Smooth muscle cell (in vitro differentiated cells): ENCODE results near the gene PPM1D. TPM values are rescaled to one million over a fixed set of nuclear protein-coding genes. Genes with fewer than 3 reads are reported as not detected.
A peak's percentile ranks its signal among the peaks of the same experiment; 100 is the strongest.
"Not testable (repeated sequence)": the region's sequence is repeated elsewhere in the genome, so short reads cannot be mapped to it uniquely, and the experiment has no call there.

ENCODE experiments used
- DNase-seq: peaks from one replicate; lab custom pipeline; 2025; ENCODE audit not compliant: unreplicated experiment; lab: John Stamatoyannopoulos, UW
- H2AFZ ChIP-seq: fragments of 200-600 bp; sonication (generic); 2 replicates; pipeline ENCODE4 v1.6.0; 2016; ENCODE audit warnings: antibody characterized with exemption, low read depth, mild to moderate bottlenecking
- H3F3A ChIP-seq: fragments of 200-600 bp; sonication (generic); 2 replicates; pipeline ENCODE4 v1.6.0; 2017; ENCODE audit warnings: antibody characterized with exemption, low read depth
- H3K27ac ChIP-seq: fragments of 200-600 bp; sonication (generic); 2 replicates; pipeline ENCODE4 v1.5.1; 2016; ENCODE audit warnings: low read depth, mild to moderate bottlenecking
- H3K27me3 ChIP-seq: fragments of 200-600 bp; sonication (generic); 2 replicates; pipeline ENCODE4 v1.6.1; 2016; ENCODE audit warnings: low read depth, mild to moderate bottlenecking
- H3K36me3 ChIP-seq: fragments of 200-600 bp; sonication (generic); 2 replicates; pipeline ENCODE4 v1.5.1; 2016; ENCODE audit warnings: low read depth
- H3K4me1 ChIP-seq: fragments of 200-600 bp; sonication (generic); 2 replicates; pipeline ENCODE4 v1.5.1; 2016; ENCODE audit warnings: low read depth
- H3K4me2 ChIP-seq: fragments of 200-600 bp; sonication (generic); 2 replicates; pipeline ENCODE4 v1.6.0; 2016; ENCODE audit warnings: mild to moderate bottlenecking
- H3K4me3 ChIP-seq: fragments of 200-600 bp; sonication (generic); 2 replicates; pipeline ENCODE4 v1.5.1; 2016; ENCODE audit warnings: mild to moderate bottlenecking
- H3K79me2 ChIP-seq: fragments of 200-600 bp; sonication (generic); 2 replicates; pipeline ENCODE4 v1.6.0; 2016; ENCODE audit warnings: low read depth, mild to moderate bottlenecking
- H3K9ac ChIP-seq: fragments of 200-600 bp; sonication (generic); 2 replicates; pipeline ENCODE4 v1.6.0; 2016; ENCODE audit warnings: low read depth
- H3K9me3 ChIP-seq: fragments of 200-600 bp; sonication (generic); replicated peaks from 2 replicates; pipeline ENCODE4 v1.5.1; 2016; ENCODE audit warnings: low read depth
- H4K20me1 ChIP-seq: fragments of 200-600 bp; sonication (generic); 2 replicates; pipeline ENCODE4 v1.6.0; 2016; ENCODE audit warnings: low read depth
- CTCF ChIP-seq: fragments of 200-600 bp; sonication (generic); IDR thresholded peaks from 2 replicates; pipeline ENCODE4 v1.5.1; 2017; ENCODE audit warnings: borderline replicate concordance, mild to moderate bottlenecking, antibody characterized with exemption; ENCODE audit not compliant: insufficient read depth, poor library complexity, severe bottlenecking
- WGBS: methylation state at CpG from one replicate; pipeline ENCODE4 v1.1.7; 2016; ENCODE audit warnings: low lambda C conversion rate; 5-methylcytosine and 5-hydroxymethylcytosine counted together
- polyA plus RNA-seq: library from polyadenylated mRNA; unstranded; fragments of >200 nt; fragmentation: Nextera tagmentation; extraction: Ambion mirVana; gene quantifications from 2 replicates; pipeline ENCODE4 v1.2.1, GENCODE V29; 2016
- total RNA-seq: library from RNA; depleted of rRNA; stranded (reverse); fragments of >200 nt; gene quantifications from 2 replicates; pipeline ENCODE4 v1.2.3, GENCODE V29; 2014

The PPM1D gene
- total and polyA plus RNA-seq, 2 experiments from 2014 or later = 10.0 to 12.9 TPM

DNA sequence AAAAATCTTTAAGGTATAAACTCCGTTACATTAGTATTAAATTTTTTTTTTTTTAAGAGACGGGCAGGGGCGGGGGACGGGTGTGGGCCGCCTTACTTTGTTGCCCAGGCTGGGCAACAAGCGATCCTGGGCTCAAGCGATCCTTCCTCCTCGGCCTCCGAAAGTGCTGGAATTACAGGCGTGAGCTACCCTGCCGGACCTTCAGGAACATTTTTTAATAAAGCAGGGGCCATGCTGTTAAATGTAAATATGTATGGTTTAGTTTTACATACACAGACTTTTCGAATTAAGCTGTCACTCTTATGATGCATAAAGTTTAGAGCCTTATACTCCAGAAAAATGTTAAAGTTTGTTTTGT lies 2.4 kb downstream of the PPM1D start:
- H3K9me3 ChIP-seq = no peaks in the 10 kb centered on the region
- no peaks in the 10 kb centered on the region for H3K27me3 ChIP-seq
- H3K4me1 ChIP-seq = peaks cover 6% of the 10 kb centered on the region
- H3K36me3 ChIP-seq = no peaks in the 10 kb centered on the region
- 5% methylated on average over 12 of the region's 12 CpGs for WGBS
- peaks cover 70% of the 10 kb centered on the region for H3K79me2 ChIP-seq
- peak overlapping the region; percentile 89 for H3K4me2 ChIP-seq
- no peaks in the 10 kb centered on the region for H3F3A ChIP-seq
- peak overlapping the region; percentile 67 for H3K4me3 ChIP-seq
- peak overlapping the region; percentile 2 for H3K27ac ChIP-seq
- TF ChIP-seq CTCF = no peak
- DNase-seq = no peak
- H2AFZ ChIP-seq = no peak overlapping the region
- H3K9ac ChIP-seq = peak overlapping the region; percentile 3
- H4K20me1 ChIP-seq = peaks cover 66% of the 10 kb centered on the region

- no peak for DNase-seq
- Histone ChIP-seq H3K9me3 (no peaks in the 10 kb centered on the region), H4K20me1 (peaks cover 71% of the 10 kb centered on the region), H3K79me2 (peaks cover 76% of the 10 kb centered on the region), H3K4me1 (peaks cover 6% of the 10 kb centered on the region), H3K4me3 (peak overlapping the region; percentile 67), H3K36me3 (no peaks in the 10 kb centered on the region), H3K27ac (no peak overlapping the region), H3K9ac (no peak overlapping the region), H2AFZ (no peak overlapping the region), H3K27me3 (no peaks in the 10 kb centered on the region), H3F3A (no peaks in the 10 kb centered on the region), H3K4me2 (peak overlapping the region; percentile 89)
- 11% methylated on average over 1 of the region's 1 CpG for WGBS
- no peak for TF ChIP-seq CTCF
Measured at GRCh38 chr17:60602871-60603270, 2.9 kb downstream of the PPM1D start.

DNA sequence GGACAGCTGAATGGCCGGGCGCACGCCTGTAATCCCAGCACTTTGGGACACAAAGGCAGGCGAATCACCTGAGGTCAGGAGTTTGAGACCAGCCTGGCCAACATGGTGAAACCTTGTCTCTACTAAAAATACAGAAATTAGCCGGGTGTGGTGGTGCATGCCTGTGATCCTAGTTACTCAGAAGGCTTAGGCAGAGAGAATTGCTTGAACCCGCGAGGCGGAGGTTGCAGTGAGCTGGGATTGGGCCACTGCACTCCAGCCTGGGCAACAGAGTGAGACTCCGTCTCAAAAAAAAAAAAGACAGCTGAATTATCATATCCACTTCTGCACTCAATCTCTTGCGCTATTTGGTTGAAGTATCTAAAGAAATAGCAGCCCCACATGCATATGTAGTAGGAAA lies 3.5 kb downstream of the PPM1D start:
- H3F3A ChIP-seq = not testable (repeated sequence)
- WGBS = 94% methylated on average over 10 of the region's 10 CpGs

GRCh38 chr17:60604686-60605334 lies 4.8 kb downstream of the PPM1D start:
- Histone ChIP-seq H3K9ac (no peak overlapping the region), H3K4me3 (no peak overlapping the region), H3F3A (no peaks in the 10 kb centered on the region), H3K36me3 (no peaks in the 10 kb centered on the region), H3K4me2 (no peak overlapping the region), H3K27ac (no peak overlapping the region), H3K4me1 (no peaks in the 10 kb centered on the region), H4K20me1 (peaks cover 89% of the 10 kb centered on the region), H3K9me3 (no peaks in the 10 kb centered on the region), H3K79me2 (peaks cover 95% of the 10 kb centered on the region), H2AFZ (no peak overlapping the region), H3K27me3 (no peaks in the 10 kb centered on the region)
- TF ChIP-seq CTCF = no peak
- 89% methylated on average over 5 of the region's 5 CpGs for WGBS
- no peak for DNase-seq

More for the DNA sequence above, 3.5 kb downstream of the PPM1D start:
- H3K36me3 ChIP-seq, H3K9ac ChIP-seq, DNase-seq, H3K27ac ChIP-seq, H3K4me2 ChIP-seq, H3K9me3 ChIP-seq, H2AFZ ChIP-seq, H3K27me3 ChIP-seq, H3K4me1 ChIP-seq: not testable (repeated sequence)
- peaks cover 82% of the 10 kb centered on the region for H3K79me2 ChIP-seq
- peak overlapping the region; percentile 67 for H3K4me3 ChIP-seq
- H4K20me1 ChIP-seq = peaks cover 78% of the 10 kb centered on the region
